Glutamatergic neuron (in vitro differentiated cells): ENCODE measurements around the gene DDX39A. TPM values are rescaled to one million over a fixed set of nuclear protein-coding genes. Genes with fewer than 3 reads are reported as not detected.

ENCODE experiments used
- DNase-seq: peaks from one replicate; pipeline ENCODE4 v3.0.0; 2022
- H3K27ac Mint-ChIP-seq: one replicate; pipeline ENCODE4 v1.8.0; 2020; ENCODE audit warnings: mild to moderate bottlenecking, mixed read lengths, inconsistent platforms; ENCODE audit not compliant: unreplicated experiment
- H3K27me3 Mint-ChIP-seq: one replicate; pipeline ENCODE4 v1.8.0; 2020; ENCODE audit warnings: mild to moderate bottlenecking, moderate library complexity, mixed read lengths, inconsistent platforms; ENCODE audit not compliant: unreplicated experiment
- H3K36me3 Mint-ChIP-seq: one replicate; pipeline ENCODE4 v1.8.0; 2020; ENCODE audit warnings: mild to moderate bottlenecking, mixed read lengths, inconsistent platforms; ENCODE audit not compliant: unreplicated experiment
- H3K4me1 Mint-ChIP-seq: one replicate; pipeline ENCODE4 v1.8.0; 2020; ENCODE audit warnings: mild to moderate bottlenecking, low read depth, mixed read lengths, inconsistent platforms; ENCODE audit not compliant: unreplicated experiment
- H3K4me3 Mint-ChIP-seq: one replicate; pipeline ENCODE4 v1.8.0; 2020; ENCODE audit warnings: mild to moderate bottlenecking, mixed read lengths, inconsistent platforms; ENCODE audit not compliant: unreplicated experiment
- H3K9me3 Mint-ChIP-seq: one replicate; pipeline ENCODE4 v1.8.0; 2020; ENCODE audit warnings: mild to moderate bottlenecking, moderate library complexity, mixed read lengths, inconsistent platforms; ENCODE audit not compliant: unreplicated experiment
- total RNA-seq: library from RNA; stranded (reverse); fragmentation: NEBNext Ultra II Directional; extraction: Animal tissue kit (Norgen Biotek cat#: 25700); gene quantifications from one replicate; pipeline ENCODE4 v1.2.1, GENCODE V29; 2021; ENCODE audit not compliant: unreplicated experiment
- TF ChIP-seq, protein P1 (sequence below): fragments of 200-600 bp; sonication (generic); IDR thresholded peaks from one replicate; pipeline ENCODE4 v1.5.0; 2021; ENCODE audit not compliant: partially characterized antibody, unreplicated experiment

DDX39A gene
- total RNA-seq, 1 donor from 2014 or later: 103 TPM

DNA sequence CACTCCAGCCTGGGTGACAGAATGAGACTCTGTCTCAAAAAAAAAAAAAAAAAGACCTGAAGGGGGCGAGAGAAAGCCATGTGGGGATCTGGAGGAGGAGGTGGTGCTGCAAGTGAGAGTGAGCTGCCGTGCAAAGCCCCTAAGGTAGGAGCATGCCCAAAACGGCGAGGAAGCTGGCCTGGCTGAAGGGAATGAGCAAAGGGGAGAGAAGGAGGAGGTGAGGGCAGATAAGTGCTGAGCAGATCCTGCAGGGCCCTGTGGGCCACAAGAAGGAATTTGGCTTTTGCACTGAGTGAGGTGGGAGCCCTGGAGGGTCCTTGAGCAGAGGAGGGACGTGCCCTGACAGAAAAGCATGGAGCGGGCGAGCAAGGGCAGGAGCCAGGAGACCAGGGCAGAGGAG, 57.3 kb downstream of the DDX39A start:
- peak overlapping the region; percentile 89 for H3K27ac Mint-ChIP-seq
- H3K36me3 Mint-ChIP-seq: no peaks in the 10 kb centered on the region
- DNase-seq: no peak
- peaks cover 8% of the 10 kb centered on the region for H3K9me3 Mint-ChIP-seq
- H3K4me3 Mint-ChIP-seq: peak overlapping the region; percentile 69
- H3K4me1 Mint-ChIP-seq: peaks cover 8% of the 10 kb centered on the region
- TF ChIP-seq, protein P1, sequence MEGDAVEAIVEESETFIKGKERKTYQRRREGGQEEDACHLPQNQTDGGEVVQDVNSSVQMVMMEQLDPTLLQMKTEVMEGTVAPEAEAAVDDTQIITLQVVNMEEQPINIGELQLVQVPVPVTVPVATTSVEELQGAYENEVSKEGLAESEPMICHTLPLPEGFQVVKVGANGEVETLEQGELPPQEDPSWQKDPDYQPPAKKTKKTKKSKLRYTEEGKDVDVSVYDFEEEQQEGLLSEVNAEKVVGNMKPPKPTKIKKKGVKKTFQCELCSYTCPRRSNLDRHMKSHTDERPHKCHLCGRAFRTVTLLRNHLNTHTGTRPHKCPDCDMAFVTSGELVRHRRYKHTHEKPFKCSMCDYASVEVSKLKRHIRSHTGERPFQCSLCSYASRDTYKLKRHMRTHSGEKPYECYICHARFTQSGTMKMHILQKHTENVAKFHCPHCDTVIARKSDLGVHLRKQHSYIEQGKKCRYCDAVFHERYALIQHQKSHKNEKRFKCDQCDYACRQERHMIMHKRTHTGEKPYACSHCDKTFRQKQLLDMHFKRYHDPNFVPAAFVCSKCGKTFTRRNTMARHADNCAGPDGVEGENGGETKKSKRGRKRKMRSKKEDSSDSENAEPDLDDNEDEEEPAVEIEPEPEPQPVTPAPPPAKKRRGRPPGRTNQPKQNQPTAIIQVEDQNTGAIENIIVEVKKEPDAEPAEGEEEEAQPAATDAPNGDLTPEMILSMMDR: no peak
- H3K27me3 Mint-ChIP-seq: peaks cover 10% of the 10 kb centered on the region

Other genes with a start within 250 kb of the DDX39A start
- gene ADGRL1, start 213.2 kb downstream of the DDX39A start, total RNA-seq: 68.1 TPM
- 4.0 TPM for gene ADGRE5, start 37.9 kb downstream of the DDX39A start, total RNA-seq
- 117 TPM for gene PKN1, start 14.0 kb upstream of the DDX39A start, total RNA-seq
- 2.0 TPM for gene PTGER1, start 56.0 kb upstream of the DDX39A start, total RNA-seq
- gene GIPC1, start 76.8 kb upstream of the DDX39A start, total RNA-seq: 53.4 TPM
- gene DNAJB1, start 99.1 kb upstream of the DDX39A start, total RNA-seq: 53.9 TPM
- 102 TPM for gene TECR, start 110.3 kb upstream of the DDX39A start, total RNA-seq
- 145 TPM for gene NDUFB7, start 152.7 kb upstream of the DDX39A start, total RNA-seq
- not detected for gene CLEC17A, start 163.7 kb upstream of the DDX39A start, total RNA-seq